GM12878 (cell line): ENCODE results near the gene IBA57. TPM values are rescaled to one million over a fixed set of nuclear protein-coding genes. Genes with fewer than 3 reads are reported as not detected.

ENCODE experiments used
- ATAC-seq: fragments of 200-7000 bp; cut with Tn5 transposase; 3 replicates; pipeline ENCODE4 v1.9.1; 2020; ENCODE audit warnings: mild to moderate bottlenecking, moderate library complexity
- BruUV-seq: library from RNA; stranded (reverse); fragments of 400-500 nt; replicated peaks from 2 replicates; lab custom pipeline; 2021; lab: Mats Ljungman, UMichigan
- CTCF ChIA-PET: fragments of 300-600 bp; sonication (Branson Sonifier 250); formaldehyde crosslinking; extraction: SDS; loops from one replicate; lab custom pipeline; 2021; ENCODE audit warnings: inconsistent platforms; lab: Yijun Ruan, JAX
- POLR2A ChIA-PET: fragments of 350-600 bp; formaldehyde crosslinking; extraction: SDS; loops from one replicate; lab custom pipeline; 2021; ENCODE audit warnings: inconsistent platforms; lab: Charles Lee
- RAD21 ChIA-PET: fragments of 300-600 bp; sonication (Branson Sonifier 250); formaldehyde crosslinking; loops from one replicate; lab custom pipeline; 2023; ENCODE audit warnings: antibody characterized with exemption; ENCODE audit not compliant: unreplicated experiment; lab: Charles Lee
- SMC1A ChIA-PET: fragments of 300-600 bp; sonication (Branson Sonifier 250); formaldehyde crosslinking; loops from one replicate; lab custom pipeline; 2023; ENCODE audit not compliant: unreplicated experiment, uncharacterized antibody; lab: Charles Lee
- DNase-seq: peaks from one replicate; pipeline ENCODE4 v3.0.0-alpha.2; 2011; ENCODE audit warnings: low read depth, low spot score
- FAIRE-seq: peaks from 3 replicates; lab custom pipeline; 2011; peaks lifted over from hg19 to GRCh38; lab: Jason Lieb, UNC
- H2AFZ ChIP-seq: 2 replicates; pipeline ENCODE4 v1.6.0; 2011; ENCODE audit warnings: low read depth, low read length, control low read depth; ENCODE audit not compliant: control insufficient read depth
- H3K27ac ChIP-seq: 2 replicates; pipeline ENCODE4 v1.5.1; 2011; ENCODE audit warnings: control low read depth; ENCODE audit not compliant: control insufficient read depth, insufficient read depth
- H3K27me3 ChIP-seq, 2 experiments: replicated peaks in 1 of 2; 2 replicates each; pipeline versions ENCODE4 v1.6.0 to v1.6.1; 2011; ENCODE audit warnings: low read length in 1 of 2; ENCODE audit not compliant: control insufficient read depth in 2 of 2, insufficient read depth in 2 of 2
- H3K36me3 ChIP-seq, 2 experiments: 2 replicates each; pipeline ENCODE4 v1.5.1; 2011; ENCODE audit warnings: low read length in 1 of 2; ENCODE audit not compliant: control insufficient read depth in 2 of 2, insufficient read depth in 2 of 2
- H3K4me1 ChIP-seq: 2 replicates; pipeline ENCODE4 v1.6.1; 2011; ENCODE audit warnings: mild to moderate bottlenecking, low read length, moderate library complexity, mixed read lengths; ENCODE audit not compliant: control insufficient read depth, insufficient read depth
- H3K4me2 ChIP-seq: 2 replicates; pipeline ENCODE4 v1.6.0; 2011; ENCODE audit warnings: control low read depth; ENCODE audit not compliant: control insufficient read depth, insufficient read depth
- H3K4me3 ChIP-seq: fragments of 200-600 bp; sonication (generic); 2 replicates; pipeline ENCODE4 v1.5.1; 2016
- H3K79me2 ChIP-seq: 2 replicates; pipeline ENCODE4 v1.6.0; 2011; ENCODE audit warnings: low read length; ENCODE audit not compliant: control insufficient read depth, insufficient read depth
- H3K9ac ChIP-seq: 2 replicates; pipeline ENCODE4 v1.8.0; 2011; ENCODE audit warnings: low read length, control low read depth, mixed read lengths; ENCODE audit not compliant: control insufficient read depth, insufficient read depth
- H3K9me3 ChIP-seq: replicated peaks from 3 replicates; pipeline ENCODE4 v1.5.1; 2011; ENCODE audit warnings: mild to moderate bottlenecking, low read length; ENCODE audit not compliant: control insufficient read depth, insufficient read depth
- H4K20me1 ChIP-seq: 2 replicates; pipeline ENCODE4 v1.6.0; 2011; ENCODE audit not compliant: control insufficient read depth, insufficient read depth
- BMI1 ChIP-seq: fragments of 450-650 bp; IDR thresholded peaks from 2 replicates; pipeline ENCODE4 v1.6.1; 2016; ENCODE audit warnings: mild to moderate bottlenecking, moderate library complexity, borderline replicate concordance
- NFYB ChIP-seq: IDR thresholded peaks from 2 replicates; pipeline ENCODE4 v1.6.1; 2011; ENCODE audit warnings: low read depth, mild to moderate bottlenecking, low read length, improper control_type of control experiment, moderate library complexity; ENCODE audit not compliant: insufficient read depth
- RFX5 ChIP-seq: IDR thresholded peaks from 2 replicates; pipeline ENCODE4 v1.6.1; 2011; ENCODE audit warnings: low read depth, low read length, improper control_type of control experiment
- SREBF1 ChIP-seq: IDR thresholded peaks from 2 replicates; pipeline ENCODE4 v1.6.1; 2012; ENCODE audit warnings: mild to moderate bottlenecking, low read length
- ZNF274 ChIP-seq: IDR thresholded peaks from one replicate; pipeline ENCODE4 v1.8.0; 2011; ENCODE audit not compliant: insufficient read length, insufficient read depth
- WGBS: methylation state at CpG from one replicate; pipeline ENCODE4 v1.1.6; 2016; ENCODE audit warnings: low lambda C conversion rate; ENCODE audit not compliant: insufficient replicate concordance, insufficient coverage; ENCODE audit errors: missing lambda C conversion rate; 5-methylcytosine and 5-hydroxymethylcytosine counted together
- in situ Hi-C: fragments of 300-500 bp; cut with MboI; formaldehyde crosslinking; loops from 9 replicates; pipeline ENCODE4 v1.14.3; 2018; ENCODE audit warnings: mixed read lengths
- intact Hi-C: fragments of 100-400 bp; cut with micrococcal nuclease; formaldehyde crosslinking; loops from one replicate; pipeline ENCODE4 v1.14.2; 2022; ENCODE audit not compliant: unreplicated experiment
- polyA plus RNA-seq, 11 experiments: library from polyadenylated mRNA; depleted of rRNA in 4 of 11; unstranded in 6 of 11; stranded (reverse) in 5 of 11; fragments of >200 nt; fragmentation: Nextera tagmentation in 4 of 11; fragmentation: Illumina TruSeq in 1 of 11; extraction: Ambion mirVana in 4 of 11; extraction: Trizol in 1 of 11; gene quantifications; 1 replicate in 1 of 11; 2 replicates in 10 of 11; pipeline versions ENCODE4 v1.2.1 to v1.2.3, GENCODE V29; 2011 to 2016; ENCODE audit warnings: inconsistent platforms in 2 of 11, missing spikeins in 2 of 11, low read depth in 1 of 11
- total RNA-seq, 4 experiments: library from RNA; depleted of rRNA in 3 of 4; stranded (reverse); fragments of >200 nt in 3 of 4; fragmentation: Illumina TruSeq in 1 of 4; extraction: Trizol in 1 of 4; gene quantifications; 2 replicates each; pipeline versions ENCODE4 v1.2.1 to v1.2.3, GENCODE V29; 2013 to 2021

The IBA57 gene
- total and polyA plus RNA-seq, 10 of the 15 experiments (the other 5 are each of a cell fraction or from before 2014, with no cell fraction given), result 0.51 to 8.6 (median 3.7) TPM

GRCh38 chr1:228154021-228154669, 11.5 kb upstream of the IBA57 start:
- DNase-seq, result no peak
- no peaks in the 10 kb centered on the region for H3K9me3 ChIP-seq
- no TSS peak for BruUV-seq
- peaks cover 0 to 1% of the 10 kb centered on the region in 2 experiments; a peak in 1 of 4 replicates for H3K36me3 ChIP-seq
- H3K4me2 ChIP-seq, result no peak overlapping the region
- ChIA-PET RAD21 (no interaction called here), POLR2A (no interaction called here), CTCF (interaction anchor here (0.5 kb wide), 1 partner anchor 276 kb away, joined by 3 read pairs; no protein-coding TSS in a partner anchor), SMC1A (interaction anchor here (2.4 kb wide), 1 partner anchor 11 kb away, joined by 9 read pairs; the partner anchor contains the start of gene IBA57)
- no peak overlapping the region for H2AFZ ChIP-seq
- H3K9ac ChIP-seq, result no peak overlapping the region
- no peaks in the 10 kb centered on the region for H3K4me1 ChIP-seq
- no peak for ATAC-seq
- no peak for TF ChIP-seq RFX5
- TF ChIP-seq SREBF1, result no peak
- TF ChIP-seq BMI1, result no peak
- H3K79me2 ChIP-seq, result no peaks in the 10 kb centered on the region
- no peak overlapping the region for H3K27ac ChIP-seq
- WGBS, result 90% methylated on average over 11 of the region's 11 CpGs
- no peak overlapping the region for H3K4me3 ChIP-seq
- no peak for FAIRE-seq
- H4K20me1 ChIP-seq, result no peaks in the 10 kb centered on the region
- intact Hi-C loops (no loop called here), in situ Hi-C loops (no loop called here)
- H3K27me3 ChIP-seq, result no peaks in the 10 kb centered on the region

GRCh38 chr1:228154670-228155571, 10.7 kb upstream of the IBA57 start:
- H3K27me3 ChIP-seq, result no peaks in the 10 kb centered on the region
- H3K4me2 ChIP-seq, result no peak overlapping the region
- no peak overlapping the region for H3K4me3 ChIP-seq
- no peak overlapping the region for H3K27ac ChIP-seq
- ChIA-PET RAD21 (no interaction called here), SMC1A (interaction anchor here (2.4 kb wide), 1 partner anchor 10 kb away, joined by 9 read pairs; the partner anchor contains the start of gene IBA57), CTCF (no interaction called here), POLR2A (no interaction called here)
- WGBS, result 66% methylated on average over 20 of the region's 20 CpGs
- peaks cover 0 to 1% of the 10 kb centered on the region in 2 experiments; a peak in 1 of 4 replicates for H3K36me3 ChIP-seq
- intact Hi-C loops (no loop called here), in situ Hi-C loops (no loop called here)
- no peaks in the 10 kb centered on the region; the same call in 1 of the 2 replicates for H4K20me1 ChIP-seq
- H3K4me1 ChIP-seq, result no peaks in the 10 kb centered on the region
- no peak overlapping the region for H2AFZ ChIP-seq
- ATAC-seq, result no peak
- TF ChIP-seq ZNF274 (no peak), NFYB (no peak)
- no peak for DNase-seq
- no peaks in the 10 kb centered on the region for H3K79me2 ChIP-seq
- H3K9me3 ChIP-seq, result no peaks in the 10 kb centered on the region
- no TSS peak for BruUV-seq
- FAIRE-seq, result no peak
- no peak overlapping the region for H3K9ac ChIP-seq
